NCI-H526 (cell line): ENCODE data around the gene SASH1.

Experiments
- DNase-seq, 2 experiments: peaks; one replicate each; lab custom pipeline; 2025; lab: John Stamatoyannopoulos, UW

Gene SASH1

DNA sequence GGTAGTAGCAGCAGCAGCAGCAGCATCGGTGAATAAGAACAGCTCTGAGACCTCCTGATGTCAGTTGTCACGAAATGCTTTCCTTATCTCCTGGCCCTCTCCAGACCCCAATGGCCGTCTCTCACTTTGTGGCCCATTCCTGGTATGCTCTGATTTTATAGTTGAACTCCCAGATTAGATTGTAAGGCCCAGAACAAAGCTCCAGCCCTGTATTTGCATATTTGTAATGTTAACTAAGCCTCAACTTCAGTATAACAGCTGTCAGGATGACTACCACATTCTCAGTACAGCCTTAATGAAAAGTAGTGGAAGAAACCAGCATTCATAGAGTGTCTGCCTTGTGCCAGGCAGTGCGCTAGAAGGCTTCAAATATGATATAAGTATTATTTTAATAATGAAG lies 180.9 kb downstream of the SASH1 start:
- no peak for DNase-seq

GRCh38 chr6:148524471-148524882 lies 181.8 kb downstream of the SASH1 start:
- DNase-seq = no peak

GRCh38 chr6:148524976-148525375 lies 182.3 kb downstream of the SASH1 start:
- no peak for DNase-seq

GRCh38 chr6:148525453-148525852 lies 182.8 kb downstream of the SASH1 start:
- DNase-seq = no peak

DNA sequence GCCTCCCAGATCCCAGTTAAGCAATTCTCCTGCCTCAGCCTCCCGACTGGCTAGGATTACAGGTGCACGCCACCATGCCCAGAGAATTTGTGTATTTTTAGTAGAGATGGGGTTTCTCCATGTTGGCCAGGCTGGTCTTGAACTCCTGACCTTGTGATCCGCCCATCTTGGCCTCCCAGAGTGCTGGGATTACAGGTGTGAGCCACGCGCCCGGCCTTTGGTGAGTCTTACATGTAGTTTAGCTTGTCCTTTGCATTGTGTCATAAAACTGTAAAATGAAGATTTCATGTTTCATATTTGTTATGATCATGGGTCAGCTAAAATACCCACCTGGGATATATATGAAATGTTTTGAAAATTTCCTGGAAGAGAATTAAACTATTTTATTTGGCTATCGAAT lies 183.5 kb downstream of the SASH1 start:
- DNase-seq = no peak

- DNase-seq = peak in 1 of 2 experiments; percentile 15
These were observed 185.7 kb downstream of the SASH1 start for GRCh38 chr6:148528292-148528691.

DNA sequence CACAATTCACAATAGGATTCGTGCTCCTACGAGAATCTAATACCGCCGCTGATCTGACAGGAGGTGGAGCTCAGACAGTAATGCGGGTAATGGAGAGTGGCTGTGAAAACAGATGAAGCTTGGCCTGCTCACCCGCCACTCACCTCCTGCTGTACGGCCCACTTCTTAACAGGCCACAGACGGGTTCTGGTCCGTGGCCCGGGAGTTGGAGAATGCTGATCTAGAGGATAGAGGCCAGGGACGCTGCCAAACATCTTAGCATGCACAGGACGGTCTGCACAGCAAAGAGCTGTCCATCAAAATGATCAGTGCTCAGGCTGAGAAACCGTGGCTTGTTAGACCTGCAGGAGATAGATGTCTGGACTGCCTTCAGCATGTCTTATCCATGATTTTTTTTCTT lies 186.4 kb downstream of the SASH1 start:
- no peak for DNase-seq

GRCh38 chr6:148530394-148530953 lies 187.8 kb downstream of the SASH1 start:
- DNase-seq = peak; percentile 24 to 41

- no peak for DNase-seq
These were observed 188.3 kb downstream of the SASH1 start for GRCh38 chr6:148530976-148531375.

- DNase-seq = no peak
These were observed 190.1 kb downstream of the SASH1 start for GRCh38 chr6:148532698-148533097.

- no peak for DNase-seq
These were observed 190.9 kb downstream of the SASH1 start for GRCh38 chr6:148533309-148534107.

DNA sequence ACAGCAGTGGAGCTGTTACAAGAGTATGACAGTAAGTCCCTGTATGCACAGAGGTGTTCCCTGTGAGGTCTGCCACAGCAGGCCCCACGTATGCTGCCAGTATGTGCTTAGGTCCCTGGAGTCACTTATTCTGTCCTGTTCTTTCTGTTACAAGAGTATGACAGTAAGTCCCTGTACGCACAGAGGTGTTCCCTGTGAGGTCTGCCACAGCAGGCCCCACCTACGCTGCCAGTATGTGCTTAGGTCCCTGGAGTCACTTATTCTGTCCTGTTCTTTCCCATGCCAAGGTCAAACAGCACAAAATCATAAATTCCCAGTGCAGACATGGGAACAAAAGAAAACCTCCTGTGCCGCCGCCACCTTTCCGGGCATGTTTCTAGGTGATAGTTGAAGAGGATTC lies 192.2 kb downstream of the SASH1 start:
- DNase-seq = no peak

DNA sequence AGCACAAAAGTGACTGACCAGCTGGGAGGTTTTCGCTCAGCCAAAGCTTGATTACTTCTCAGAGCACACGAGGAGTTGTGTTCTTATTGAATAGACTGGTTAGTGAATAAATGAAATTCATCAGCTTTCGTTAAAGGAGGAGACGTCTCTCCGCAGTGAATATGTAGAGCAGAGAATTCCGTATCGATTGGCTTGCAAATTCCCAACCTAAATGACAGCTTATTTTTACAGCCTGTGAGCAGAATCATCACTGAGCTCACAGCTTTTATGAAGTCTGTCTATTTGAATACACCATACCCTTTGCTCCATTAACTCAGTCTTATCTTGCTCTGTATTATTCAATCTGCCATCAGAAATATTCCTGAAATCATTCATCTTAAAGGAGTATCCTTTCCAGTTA lies 192.7 kb downstream of the SASH1 start:
- DNase-seq = no peak

GRCh38 chr6:148535976-148536375 lies 193.3 kb downstream of the SASH1 start:
- no peak for DNase-seq

DNA sequence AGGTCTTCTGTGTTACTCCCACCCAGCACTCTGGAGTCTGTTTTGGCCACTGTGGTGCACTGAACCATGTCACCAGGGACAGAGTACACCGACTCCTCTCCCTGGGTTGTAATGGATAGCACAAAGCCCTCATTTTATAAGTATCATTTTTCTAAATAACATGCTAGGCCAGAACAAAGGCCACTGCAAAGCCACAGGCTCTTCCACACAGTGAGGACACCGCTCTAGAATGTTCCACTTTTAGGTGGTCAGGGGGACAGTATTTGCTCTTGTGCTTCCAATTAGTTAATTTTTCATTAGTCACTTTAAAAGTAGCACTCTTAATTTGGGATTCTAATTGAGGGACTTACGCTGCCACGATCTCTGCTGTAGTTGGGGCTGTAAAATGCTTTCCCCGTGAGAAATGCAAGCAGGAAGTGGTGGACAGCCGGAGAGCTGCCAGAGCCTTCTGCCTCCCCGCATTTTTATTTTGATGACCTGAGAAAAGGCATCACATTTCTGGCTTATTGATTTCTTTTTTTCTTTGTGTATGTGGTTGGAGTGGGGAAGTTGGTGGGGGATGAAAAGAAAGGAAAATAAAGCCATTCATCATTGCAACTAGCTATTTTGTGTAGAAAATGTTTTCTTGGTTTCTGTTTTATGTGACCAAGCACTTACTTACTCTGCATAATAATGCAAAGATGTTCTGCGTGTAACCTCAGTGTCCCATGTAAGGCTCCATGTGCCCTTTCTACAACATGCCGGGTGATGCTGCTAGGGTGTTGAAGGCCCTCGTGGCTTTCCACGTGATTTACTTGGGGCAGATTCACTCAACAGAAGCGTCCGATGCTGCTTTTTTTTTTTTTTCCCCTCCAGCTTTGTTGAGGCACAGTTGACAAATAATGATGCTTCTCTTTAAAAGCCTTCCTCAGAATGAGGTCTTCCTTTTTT lies 195.9 kb downstream of the SASH1 start:
- no peak for DNase-seq

GRCh38 chr6:148543540-148543939 lies 200.9 kb downstream of the SASH1 start:
- DNase-seq = no peak

DNA sequence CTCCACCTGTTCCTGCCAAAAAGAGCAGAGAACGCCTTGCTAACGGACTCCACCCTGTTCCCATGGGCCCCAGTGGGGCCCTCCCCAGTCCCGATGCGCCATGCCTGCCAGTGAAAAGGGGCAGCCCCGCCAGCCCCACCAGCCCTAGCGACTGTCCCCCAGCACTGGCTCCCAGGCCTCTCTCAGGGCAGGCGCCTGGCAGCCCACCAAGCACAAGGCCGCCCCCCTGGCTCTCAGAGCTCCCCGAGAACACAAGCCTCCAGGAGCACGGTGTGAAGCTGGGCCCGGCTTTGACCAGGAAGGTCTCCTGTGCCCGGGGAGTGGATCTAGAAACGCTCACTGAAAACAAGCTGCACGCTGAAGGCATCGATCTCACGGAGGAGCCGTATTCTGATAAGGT lies 201.8 kb downstream of the SASH1 start:
- no peak for DNase-seq

DNA sequence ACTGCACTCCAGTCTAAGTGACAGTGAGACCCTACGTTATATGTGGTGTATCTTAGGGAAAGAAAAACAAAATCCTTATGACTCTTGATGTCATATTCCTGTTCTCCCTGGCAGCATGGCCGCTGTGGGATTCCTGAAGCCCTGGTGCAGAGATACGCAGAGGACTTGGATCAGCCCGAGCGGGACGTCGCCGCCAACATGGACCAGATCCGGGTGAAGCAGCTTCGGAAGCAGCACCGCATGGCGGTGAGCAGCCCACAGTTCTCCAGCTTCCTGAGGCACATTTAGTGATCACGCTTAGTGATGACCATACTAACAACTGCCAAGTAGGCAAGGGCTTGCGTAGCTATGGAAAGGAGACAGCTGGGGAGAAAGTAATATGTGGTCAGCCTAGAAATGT lies 203.3 kb downstream of the SASH1 start:
- DNase-seq = no peak

- no peak for DNase-seq
These were observed 204.5 kb downstream of the SASH1 start for GRCh38 chr6:148547110-148547509.

DNA sequence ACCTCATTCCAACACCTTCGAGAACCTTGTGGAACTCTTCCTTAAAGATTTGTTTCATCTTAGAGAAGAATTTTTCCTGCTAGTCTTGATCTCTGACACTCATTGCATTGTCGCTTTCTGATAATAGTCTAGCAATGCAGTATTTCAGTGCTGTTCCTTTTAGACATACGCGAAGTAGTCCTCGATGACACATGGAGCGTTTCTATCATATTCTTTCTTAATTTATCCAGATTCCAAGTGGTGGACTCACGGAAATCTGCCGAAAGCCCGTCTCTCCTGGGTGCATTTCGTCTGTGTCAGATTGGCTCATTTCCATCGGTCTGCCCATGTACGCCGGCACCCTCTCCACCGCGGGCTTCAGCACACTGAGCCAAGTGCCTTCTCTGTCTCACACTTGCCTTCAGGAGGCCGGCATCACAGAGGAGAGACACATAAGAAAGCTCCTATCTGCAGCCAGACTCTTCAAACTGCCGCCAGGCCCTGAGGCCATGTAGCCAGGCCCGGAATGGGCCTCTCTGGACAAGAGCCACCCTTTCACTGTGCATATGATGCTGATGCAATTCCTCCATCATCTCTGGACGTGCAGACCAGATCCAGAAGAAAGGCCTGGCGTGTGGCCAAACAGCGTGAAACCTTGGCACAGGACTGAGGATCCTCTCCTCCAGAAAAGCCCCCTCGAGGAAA lies 205.6 kb downstream of the SASH1 start:
- no peak for DNase-seq

DNA sequence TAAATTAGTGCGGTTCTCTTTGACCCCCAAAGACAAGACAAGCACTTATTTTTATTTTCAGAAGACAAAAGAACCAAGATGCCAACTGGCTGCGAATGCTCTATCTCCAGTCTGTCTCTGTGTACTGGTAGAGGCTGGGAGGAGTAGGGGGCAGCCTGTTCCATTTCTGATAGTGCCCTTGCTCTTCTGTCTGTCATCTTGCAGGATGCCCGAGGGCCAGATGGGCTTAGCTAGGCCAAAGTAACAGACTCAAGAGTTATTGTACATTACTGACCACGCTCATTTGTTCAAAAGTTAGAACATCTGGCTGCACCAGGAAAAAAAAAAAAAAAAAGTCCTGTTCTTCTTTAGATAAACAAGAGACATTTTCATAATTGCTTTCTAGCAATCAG lies 206.1 kb downstream of the SASH1 start:
- DNase-seq = no peak

- DNase-seq = no peak
These were observed 207.9 kb downstream of the SASH1 start for GRCh38 chr6:148550569-148550968.
